ENCODE data around the gene PRKCH.

GRCh38 chr14:61296151-61296550 is 25.2 kb upstream of the PRKCH start:
- TF ChIP-seq, protein P1, sequence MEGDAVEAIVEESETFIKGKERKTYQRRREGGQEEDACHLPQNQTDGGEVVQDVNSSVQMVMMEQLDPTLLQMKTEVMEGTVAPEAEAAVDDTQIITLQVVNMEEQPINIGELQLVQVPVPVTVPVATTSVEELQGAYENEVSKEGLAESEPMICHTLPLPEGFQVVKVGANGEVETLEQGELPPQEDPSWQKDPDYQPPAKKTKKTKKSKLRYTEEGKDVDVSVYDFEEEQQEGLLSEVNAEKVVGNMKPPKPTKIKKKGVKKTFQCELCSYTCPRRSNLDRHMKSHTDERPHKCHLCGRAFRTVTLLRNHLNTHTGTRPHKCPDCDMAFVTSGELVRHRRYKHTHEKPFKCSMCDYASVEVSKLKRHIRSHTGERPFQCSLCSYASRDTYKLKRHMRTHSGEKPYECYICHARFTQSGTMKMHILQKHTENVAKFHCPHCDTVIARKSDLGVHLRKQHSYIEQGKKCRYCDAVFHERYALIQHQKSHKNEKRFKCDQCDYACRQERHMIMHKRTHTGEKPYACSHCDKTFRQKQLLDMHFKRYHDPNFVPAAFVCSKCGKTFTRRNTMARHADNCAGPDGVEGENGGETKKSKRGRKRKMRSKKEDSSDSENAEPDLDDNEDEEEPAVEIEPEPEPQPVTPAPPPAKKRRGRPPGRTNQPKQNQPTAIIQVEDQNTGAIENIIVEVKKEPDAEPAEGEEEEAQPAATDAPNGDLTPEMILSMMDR (IDR thresholded peaks at IDR 0.05): no peak
- TF ChIP-seq POLR2A (IDR thresholded peaks at IDR 0.05): no peak
